Stimulated activated CD8-positive, alpha-beta memory T cell treated with anti-CD3 and anti-CD28 coated beads, Interleukin-15, amount 100 ng/mL, for 1 hour (primary cell): ENCODE measurements around the gene VCP.

Experiments used
- DNase-seq: peaks from one replicate; pipeline ENCODE4 v3.0.0-alpha.2; 2020; ENCODE audit warnings: low read depth

VCP gene

GRCh38 chr9:35014517-35014916, 57.9 kb downstream of the VCP start:
- no peak for DNase-seq

GRCh38 chr9:35010351-35010958, 62.0 kb downstream of the VCP start:
- DNase-seq: no peak
